ENCODE measurements around the gene SDR42E2.
A peak's percentile ranks its signal among the peaks of the same experiment; 100 is the strongest.

SDR42E2 gene

GRCh38 chr16:22174642-22175041, 12.3 kb downstream of the SDR42E2 start:
- DNase-seq (ENCODE audit: low spot score) = no peak
- H3K27ac Mint-ChIP-seq = no peak overlapping the region
- no peaks in the 10 kb centered on the region for H3K36me3 Mint-ChIP-seq (ENCODE audit: low read depth)
- H3K4me1 Mint-ChIP-seq (ENCODE audit: low read depth) = no peaks in the 10 kb centered on the region
- no peaks in the 10 kb centered on the region for H3K9me3 Mint-ChIP-seq
- peaks cover 3% of the 10 kb centered on the region for H3K27me3 Mint-ChIP-seq (ENCODE audit: low read depth)
- no peak overlapping the region for H3K4me3 Mint-ChIP-seq

- Mint-ChIP-seq H3K27ac (no peak overlapping the region), H3K4me3 (no peak overlapping the region), H3K4me1 (ENCODE audit: low read depth) (no peaks in the 10 kb centered on the region), H3K36me3 (ENCODE audit: low read depth) (no peaks in the 10 kb centered on the region), H3K27me3 (ENCODE audit: low read depth) (peaks cover 5% of the 10 kb centered on the region), H3K9me3 (no peaks in the 10 kb centered on the region)
- DNase-seq (ENCODE audit: low spot score) = no peak
Observed at GRCh38 chr16:22177968-22178930, 15.9 kb downstream of the SDR42E2 start.

- no peak overlapping the region for H3K4me3 Mint-ChIP-seq
- DNase-seq (ENCODE audit: low spot score) = no peak
- no peaks in the 10 kb centered on the region for H3K9me3 Mint-ChIP-seq
- H3K27ac Mint-ChIP-seq = no peak overlapping the region
- no peaks in the 10 kb centered on the region for H3K4me1 Mint-ChIP-seq (ENCODE audit: low read depth)
- H3K27me3 Mint-ChIP-seq (ENCODE audit: low read depth) = peaks cover 5% of the 10 kb centered on the region
- H3K36me3 Mint-ChIP-seq (ENCODE audit: low read depth) = no peaks in the 10 kb centered on the region
Observed at GRCh38 chr16:22181426-22181825, 19.1 kb downstream of the SDR42E2 start.

GRCh38 chr16:22181843-22182242, 19.5 kb downstream of the SDR42E2 start:
- Mint-ChIP-seq H3K36me3 (ENCODE audit: low read depth) (no peaks in the 10 kb centered on the region), H3K27me3 (ENCODE audit: low read depth) (peaks cover 5% of the 10 kb centered on the region), H3K4me1 (ENCODE audit: low read depth) (no peaks in the 10 kb centered on the region), H3K9me3 (no peaks in the 10 kb centered on the region), H3K4me3 (no peak overlapping the region), H3K27ac (no peak overlapping the region)
- DNase-seq (ENCODE audit: low spot score) = no peak

GRCh38 chr16:22183335-22183734, 21.0 kb downstream of the SDR42E2 start:
- H3K4me1 Mint-ChIP-seq (ENCODE audit: low read depth) = peaks cover 4% of the 10 kb centered on the region
- no peak overlapping the region for H3K4me3 Mint-ChIP-seq
- H3K36me3 Mint-ChIP-seq (ENCODE audit: low read depth) = no peaks in the 10 kb centered on the region
- H3K27ac Mint-ChIP-seq = no peak overlapping the region
- H3K27me3 Mint-ChIP-seq (ENCODE audit: low read depth) = peaks cover 5% of the 10 kb centered on the region
- no peaks in the 10 kb centered on the region for H3K9me3 Mint-ChIP-seq
- DNase-seq (ENCODE audit: low spot score) = no peak

GRCh38 chr16:22183901-22184614, 21.8 kb downstream of the SDR42E2 start:
- Mint-ChIP-seq H3K9me3 (no peaks in the 10 kb centered on the region), H3K27ac (no peak overlapping the region), H3K4me3 (no peak overlapping the region), H3K27me3 (ENCODE audit: low read depth) (peaks cover 2% of the 10 kb centered on the region), H3K4me1 (ENCODE audit: low read depth) (peaks cover 11% of the 10 kb centered on the region), H3K36me3 (ENCODE audit: low read depth) (no peaks in the 10 kb centered on the region)
- no peak for DNase-seq (ENCODE audit: low spot score)

GRCh38 chr16:22184615-22184968, 22.3 kb downstream of the SDR42E2 start:
- Mint-ChIP-seq H3K27me3 (ENCODE audit: low read depth) (peaks cover 2% of the 10 kb centered on the region), H3K9me3 (no peaks in the 10 kb centered on the region), H3K4me3 (no peak overlapping the region), H3K27ac (no peak overlapping the region), H3K36me3 (ENCODE audit: low read depth) (no peaks in the 10 kb centered on the region), H3K4me1 (ENCODE audit: low read depth) (peaks cover 16% of the 10 kb centered on the region)
- no peak for DNase-seq (ENCODE audit: low spot score)

GRCh38 chr16:22186517-22186916, 24.2 kb downstream of the SDR42E2 start:
- Mint-ChIP-seq H3K9me3 (no peaks in the 10 kb centered on the region), H3K27me3 (ENCODE audit: low read depth) (no peaks in the 10 kb centered on the region), H3K4me1 (ENCODE audit: low read depth) (peaks cover 18% of the 10 kb centered on the region), H3K36me3 (ENCODE audit: low read depth) (no peaks in the 10 kb centered on the region), H3K4me3 (no peak overlapping the region), H3K27ac (no peak overlapping the region)
- DNase-seq (ENCODE audit: low spot score) = no peak

GRCh38 chr16:22188267-22188594, 25.9 kb downstream of the SDR42E2 start:
- no peak overlapping the region for H3K27ac Mint-ChIP-seq
- no peaks in the 10 kb centered on the region for H3K9me3 Mint-ChIP-seq
- DNase-seq (ENCODE audit: low spot score) = no peak
- H3K36me3 Mint-ChIP-seq (ENCODE audit: low read depth) = no peaks in the 10 kb centered on the region
- no peak overlapping the region for H3K4me3 Mint-ChIP-seq
- peaks cover 31% of the 10 kb centered on the region for H3K4me1 Mint-ChIP-seq (ENCODE audit: low read depth)
- no peaks in the 10 kb centered on the region for H3K27me3 Mint-ChIP-seq (ENCODE audit: low read depth)

GRCh38 chr16:22188595-22189442, 26.5 kb downstream of the SDR42E2 start:
- peak overlapping the region; percentile 90 for H3K4me3 Mint-ChIP-seq
- H3K27ac Mint-ChIP-seq = peak overlapping the region; percentile 100
- peaks cover 36% of the 10 kb centered on the region for H3K4me1 Mint-ChIP-seq (ENCODE audit: low read depth)
- H3K27me3 Mint-ChIP-seq (ENCODE audit: low read depth) = no peaks in the 10 kb centered on the region
- peak; percentile 53 for DNase-seq (ENCODE audit: low spot score)
- no peaks in the 10 kb centered on the region for H3K36me3 Mint-ChIP-seq (ENCODE audit: low read depth)
- H3K9me3 Mint-ChIP-seq = no peaks in the 10 kb centered on the region

- Mint-ChIP-seq H3K9me3 (no peaks in the 10 kb centered on the region), H3K27ac (peak overlapping the region; percentile 100), H3K36me3 (ENCODE audit: low read depth) (no peaks in the 10 kb centered on the region), H3K4me3 (peak overlapping the region; percentile 90), H3K27me3 (ENCODE audit: low read depth) (no peaks in the 10 kb centered on the region), H3K4me1 (ENCODE audit: low read depth) (peaks cover 41% of the 10 kb centered on the region)
- DNase-seq (ENCODE audit: low spot score) = no peak
Observed at GRCh38 chr16:22189473-22190080, 27.3 kb downstream of the SDR42E2 start.

- peaks cover 47% of the 10 kb centered on the region for H3K4me1 Mint-ChIP-seq (ENCODE audit: low read depth)
Observed at GRCh38 chr16:22190081-22190775, 27.9 kb downstream of the SDR42E2 start.

More at GRCh38 chr16:22190081-22190775, 27.9 kb downstream of the SDR42E2 start:
- H3K36me3 Mint-ChIP-seq (ENCODE audit: low read depth) = no peaks in the 10 kb centered on the region
- DNase-seq (ENCODE audit: low spot score) = peak; percentile 99
- H3K27ac Mint-ChIP-seq = peak overlapping the region; percentile 100
- H3K4me3 Mint-ChIP-seq = peak overlapping the region; percentile 90
- H3K27me3 Mint-ChIP-seq (ENCODE audit: low read depth) = no peaks in the 10 kb centered on the region
- H3K9me3 Mint-ChIP-seq = no peaks in the 10 kb centered on the region
